NCI-H82 treated with DMSO at 0.1 percent for 48 hours (cell line): Measurements from ENCODE around the gene DLGAP1.

Experiments used
- DNase-seq: peaks from one replicate; lab custom pipeline; 2025; ENCODE audit not compliant: unreplicated experiment; lab: John Stamatoyannopoulos, UW

The DLGAP1 gene

GRCh38 chr18:4007846-4008245, 447.3 kb downstream of the DLGAP1 start:
- no peak for DNase-seq

- no peak for DNase-seq
Measured at GRCh38 chr18:4004183-4004829, 450.8 kb downstream of the DLGAP1 start.

GRCh38 chr18:3998698-3999333, 456.3 kb downstream of the DLGAP1 start:
- DNase-seq, result no peak

DNA sequence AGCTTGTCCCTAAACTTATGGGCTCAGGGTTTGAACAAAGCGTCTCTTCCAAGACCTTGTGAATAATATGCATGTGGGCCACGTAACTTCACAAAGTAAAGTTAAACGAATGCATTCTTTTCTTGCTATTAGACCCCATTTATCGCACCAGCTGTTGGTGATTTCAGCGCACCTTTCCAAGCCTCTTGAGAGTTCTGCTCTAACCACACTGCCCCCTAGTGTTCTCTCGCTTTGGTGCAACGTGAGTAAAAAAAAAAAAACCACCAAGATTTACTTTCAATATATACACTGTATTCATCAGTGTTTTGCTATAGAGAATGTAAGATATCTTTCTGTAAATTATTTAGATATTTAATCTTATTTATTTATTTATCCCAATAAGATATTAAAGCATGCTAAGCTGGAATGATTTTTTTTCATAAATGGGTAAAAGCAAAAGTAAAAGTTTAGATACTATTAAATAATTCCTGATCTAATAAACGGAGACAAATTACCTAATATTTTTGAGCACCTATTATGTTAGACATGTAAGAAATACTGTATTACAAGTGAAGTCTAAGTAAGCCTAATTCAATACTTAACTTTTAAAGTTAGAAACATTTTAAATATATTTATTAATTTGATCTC, 459.5 kb downstream of the DLGAP1 start:
- DNase-seq, result peak; percentile 23

- DNase-seq, result peak; percentile 40
Measured at GRCh38 chr18:3993941-3994687, 461.0 kb downstream of the DLGAP1 start.

DNA sequence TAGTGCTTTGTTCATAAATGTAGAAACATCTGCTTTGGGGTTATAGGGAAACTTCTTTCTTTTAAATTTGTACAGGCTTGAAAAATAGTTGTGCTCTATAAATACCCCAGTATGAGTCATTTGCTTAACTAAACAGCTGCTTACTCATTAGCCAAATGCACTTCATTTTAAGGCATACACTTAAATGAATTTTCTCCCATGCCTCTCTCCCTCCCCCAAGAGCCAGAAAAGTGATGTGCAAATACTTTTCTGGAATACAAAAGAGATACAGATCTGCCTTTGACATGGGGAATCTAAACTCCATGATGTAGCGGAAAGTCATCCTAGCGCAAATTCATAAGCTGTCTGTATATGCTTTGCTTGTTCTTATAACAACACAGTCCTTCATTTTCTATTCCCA, 469.4 kb downstream of the DLGAP1 start:
- no peak for DNase-seq

DNA sequence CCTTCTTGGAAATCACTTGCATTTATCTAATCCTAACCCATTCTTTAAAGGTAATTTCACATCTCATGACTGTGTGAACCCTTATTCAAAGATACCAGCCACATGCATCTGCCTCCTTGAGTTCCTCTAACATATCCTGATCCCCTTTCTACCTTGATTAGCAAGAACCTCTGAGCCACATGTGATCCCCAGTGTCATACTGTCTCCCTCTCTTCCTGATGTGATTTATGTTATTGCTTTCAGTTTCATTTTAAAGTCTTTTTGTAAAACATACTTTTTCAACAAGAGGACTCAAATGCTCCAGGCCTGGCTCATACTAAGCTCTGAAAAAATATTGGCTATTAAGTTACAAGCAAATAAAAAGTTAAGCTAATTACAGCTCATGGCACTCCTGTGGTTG, 470.1 kb downstream of the DLGAP1 start:
- no peak for DNase-seq

- DNase-seq, result no peak
Measured at GRCh38 chr18:3984163-3984757, 470.8 kb downstream of the DLGAP1 start.

GRCh38 chr18:3983351-3983969, 471.6 kb downstream of the DLGAP1 start:
- DNase-seq, result no peak

GRCh38 chr18:3982541-3982940, 472.6 kb downstream of the DLGAP1 start:
- DNase-seq, result no peak

- DNase-seq, result no peak
Measured at GRCh38 chr18:3979024-3979423, 476.1 kb downstream of the DLGAP1 start.

- DNase-seq, result no peak
Measured at GRCh38 chr18:3973191-3973850, 481.8 kb downstream of the DLGAP1 start.

- peak; percentile 20 for DNase-seq
Measured at GRCh38 chr18:3972291-3972930, 482.7 kb downstream of the DLGAP1 start.

DNA sequence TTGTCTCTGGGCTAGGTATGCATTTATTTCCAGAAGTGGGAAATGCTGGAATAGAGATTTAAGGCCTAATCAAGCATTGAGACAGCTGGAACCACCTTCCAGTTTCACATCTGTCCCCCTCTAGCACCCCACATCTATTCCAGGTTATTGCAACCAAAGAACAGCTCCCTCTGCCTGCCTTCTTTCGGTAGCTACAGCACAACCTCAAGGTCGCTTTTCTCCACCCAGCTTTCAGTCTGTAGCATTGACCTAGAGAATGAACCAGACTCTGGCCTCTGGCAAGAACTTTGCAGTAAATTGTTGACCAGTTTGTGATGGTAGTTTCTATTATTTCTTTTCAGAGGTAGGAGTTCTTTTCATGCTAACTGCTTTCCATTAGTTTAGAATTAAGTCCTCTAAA, 484.2 kb downstream of the DLGAP1 start:
- no peak for DNase-seq

DNA sequence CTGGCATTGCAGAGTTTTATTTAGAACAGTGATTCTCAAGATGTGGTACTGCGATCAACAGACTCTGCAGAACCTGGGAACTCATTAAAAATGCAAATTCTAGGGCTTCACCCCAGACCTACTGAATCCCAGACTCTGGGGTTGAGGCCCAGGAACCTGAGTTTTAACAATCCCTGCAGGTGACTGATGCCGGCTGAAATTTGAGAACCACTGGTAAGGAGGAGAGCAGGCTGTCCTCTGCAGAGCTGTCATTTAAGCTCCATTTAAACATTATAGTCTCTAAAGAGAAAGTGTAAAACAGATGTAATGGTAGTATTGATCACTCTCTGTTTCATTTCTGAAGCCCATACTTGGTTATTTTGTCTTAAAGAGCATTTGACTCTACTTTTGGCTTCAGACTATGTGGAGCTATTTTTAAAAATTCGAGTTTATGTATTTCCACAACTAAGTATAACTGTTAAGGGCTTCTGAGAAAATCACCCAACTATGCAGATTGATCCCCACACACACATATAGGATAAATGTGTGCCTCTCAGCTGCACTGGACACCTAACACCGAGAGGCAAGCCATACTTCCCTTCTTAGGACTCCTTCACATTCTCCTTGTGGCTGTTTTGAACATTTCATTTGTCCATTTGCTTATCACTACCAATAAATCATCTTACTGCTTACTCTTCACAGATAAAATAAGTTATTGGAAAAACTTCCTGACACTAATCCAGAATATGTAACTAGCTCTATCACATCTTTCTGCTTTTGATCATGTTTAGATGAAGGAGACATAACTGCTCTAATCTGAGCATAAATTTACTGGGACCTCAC, 487.5 kb downstream of the DLGAP1 start:
- no peak for DNase-seq

DNA sequence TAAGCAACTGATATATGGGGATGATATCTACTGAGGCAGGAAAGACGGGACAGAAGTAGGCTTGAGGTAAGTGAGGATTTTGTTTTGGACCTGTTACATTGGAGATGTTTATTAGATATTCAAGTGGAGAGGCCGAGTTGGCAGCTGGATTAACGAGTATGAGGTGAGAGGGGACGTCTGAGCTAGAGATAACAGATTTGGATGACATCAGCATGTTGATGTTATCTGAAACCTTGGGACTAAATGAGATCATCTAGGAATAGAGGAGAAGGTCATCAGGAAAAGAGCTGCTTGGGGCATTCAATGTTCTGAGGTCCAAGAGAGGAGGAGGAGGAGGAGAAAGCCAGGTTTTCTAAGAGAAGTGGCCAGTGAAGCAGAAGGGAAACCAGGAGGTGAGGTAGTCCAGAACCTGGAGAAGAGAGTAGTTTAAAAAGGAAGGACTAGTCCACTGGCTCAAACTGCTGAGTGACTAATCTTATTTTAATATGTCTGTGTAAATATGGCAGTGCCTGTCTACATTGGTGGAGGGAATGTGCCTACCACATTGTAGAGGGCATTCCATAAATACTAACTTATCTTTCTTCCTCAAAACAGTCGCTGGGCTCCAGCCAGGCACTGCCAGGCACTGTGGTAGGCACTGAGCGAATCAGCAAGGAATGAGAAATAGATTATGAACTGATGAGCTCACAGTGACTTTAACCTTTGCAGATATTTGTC, 488.3 kb downstream of the DLGAP1 start:
- DNase-seq, result peak; percentile 10

DNA sequence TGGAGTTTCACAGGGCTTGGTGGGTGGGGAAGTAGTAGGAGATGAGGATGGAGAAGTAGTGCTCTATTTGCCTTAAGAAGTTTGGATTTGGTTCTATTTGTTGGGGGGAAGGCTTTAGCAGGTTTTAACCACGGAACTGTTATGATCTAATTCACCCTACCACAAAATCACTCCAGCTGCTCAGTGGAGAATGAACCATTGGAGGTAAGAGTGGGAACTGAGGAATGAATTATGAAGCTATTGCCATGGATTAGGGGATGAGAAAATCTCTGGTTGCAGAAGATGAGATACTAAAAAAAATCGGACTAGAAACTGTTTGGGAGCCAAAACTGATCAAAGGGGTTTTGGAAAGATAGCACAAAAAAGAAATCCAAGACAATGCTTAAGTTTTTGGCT, 488.9 kb downstream of the DLGAP1 start:
- DNase-seq, result no peak

DNA sequence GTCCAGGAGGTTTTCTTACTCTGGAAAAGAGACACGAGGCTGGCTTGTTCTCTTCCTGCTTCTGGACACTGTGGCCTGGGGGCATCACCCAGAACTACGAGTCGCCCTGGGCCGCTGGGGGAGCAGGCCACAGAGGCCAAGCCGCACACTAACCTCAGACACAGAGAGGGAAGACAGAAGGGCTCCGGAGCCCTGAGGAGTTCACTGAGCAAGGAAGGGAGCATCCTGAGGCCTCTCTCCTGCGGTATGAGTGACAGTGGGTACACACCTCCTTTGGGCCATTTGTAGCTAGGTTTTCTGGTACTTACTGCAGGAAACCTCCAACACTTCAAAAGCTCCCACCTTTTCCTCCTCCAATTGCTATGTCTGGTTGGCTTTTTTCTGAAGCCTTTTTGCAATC, 494.1 kb downstream of the DLGAP1 start:
- no peak for DNase-seq
